ENCODE measurements around the gene FGF18. TPM values are rescaled to one million over a fixed set of nuclear protein-coding genes. Genes with fewer than 3 reads are reported as not detected.

Gene FGF18
- total RNA-seq, 1 donor = 0.54 TPM

GRCh38 chr5:171479776-171480125 lies 60.3 kb downstream of the FGF18 start:
- no peak for DNase-seq (ENCODE audit: low read depth)
- TF ChIP-seq CTCF (IDR thresholded peaks at IDR 0.05; ENCODE audit: insufficient read depth, low read length) = no peak
- H3K4me3 ChIP-seq (ENCODE audit: low read depth, low read length) = no peak overlapping the region

DNA sequence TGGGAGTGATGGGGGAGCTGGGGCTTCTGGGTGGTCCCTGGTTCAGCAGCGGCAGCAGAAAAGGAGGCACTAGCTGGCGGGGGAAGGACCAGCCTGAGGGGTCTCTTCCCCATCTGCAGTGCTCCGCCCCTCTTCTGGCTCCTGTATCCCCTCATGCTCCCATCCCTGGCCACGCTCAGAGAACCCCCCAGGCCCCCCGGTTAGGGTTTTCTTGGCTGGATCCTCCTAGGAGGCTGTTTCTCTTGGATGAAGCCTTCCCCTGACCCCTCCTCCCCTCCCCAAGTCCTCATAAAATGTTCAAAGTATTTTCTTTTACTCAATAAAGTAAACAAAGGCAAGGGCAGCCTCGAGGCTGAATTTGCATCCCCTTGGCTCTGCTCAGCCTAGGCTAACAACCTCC lies 60.8 kb downstream of the FGF18 start:
- H3K4me3 ChIP-seq (ENCODE audit: low read depth, low read length) = no peak overlapping the region
- TF ChIP-seq CTCF (IDR thresholded peaks at IDR 0.05; ENCODE audit: insufficient read depth, low read length) = no peak
- DNase-seq (ENCODE audit: low read depth) = no peak

- peak; percentile 33 for DNase-seq (ENCODE audit: low read depth)
- TF ChIP-seq CTCF (IDR thresholded peaks at IDR 0.05; ENCODE audit: insufficient read depth, low read length) = no peak
Observed at GRCh38 chr5:171481571-171482433, 62.4 kb downstream of the FGF18 start.

DNA sequence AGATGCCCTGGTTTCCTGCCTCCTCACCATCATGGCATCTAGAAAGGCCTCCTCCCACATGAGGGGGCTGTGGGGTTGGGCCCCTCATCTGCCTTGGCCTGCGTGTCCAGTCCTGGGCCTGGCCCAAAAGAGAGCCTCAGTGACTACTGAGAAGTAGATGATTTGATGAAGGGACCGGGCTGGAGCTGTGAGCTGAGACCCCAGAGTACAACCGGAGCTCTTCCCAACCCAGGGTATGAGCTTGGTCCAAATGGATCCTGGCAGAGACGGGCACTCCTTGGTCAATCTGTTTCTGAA lies 62.9 kb downstream of the FGF18 start:
- no peak for TF ChIP-seq CTCF (IDR thresholded peaks at IDR 0.05; ENCODE audit: insufficient read depth, low read length)
- no peak for DNase-seq (ENCODE audit: low read depth)
- no peak overlapping the region for H3K4me3 ChIP-seq (ENCODE audit: low read depth, low read length)

More at GRCh38 chr5:171481571-171482433, 62.4 kb downstream of the FGF18 start:
- H3K4me3 ChIP-seq (ENCODE audit: low read depth, low read length) = no peak overlapping the region

GRCh38 chr5:171483551-171484135 lies 64.2 kb downstream of the FGF18 start:
- H3K4me3 ChIP-seq (ENCODE audit: low read depth, low read length) = no peak overlapping the region
- peak; percentile 96 for DNase-seq (ENCODE audit: low read depth)
- no peak for TF ChIP-seq CTCF (IDR thresholded peaks at IDR 0.05; ENCODE audit: insufficient read depth, low read length)

DNA sequence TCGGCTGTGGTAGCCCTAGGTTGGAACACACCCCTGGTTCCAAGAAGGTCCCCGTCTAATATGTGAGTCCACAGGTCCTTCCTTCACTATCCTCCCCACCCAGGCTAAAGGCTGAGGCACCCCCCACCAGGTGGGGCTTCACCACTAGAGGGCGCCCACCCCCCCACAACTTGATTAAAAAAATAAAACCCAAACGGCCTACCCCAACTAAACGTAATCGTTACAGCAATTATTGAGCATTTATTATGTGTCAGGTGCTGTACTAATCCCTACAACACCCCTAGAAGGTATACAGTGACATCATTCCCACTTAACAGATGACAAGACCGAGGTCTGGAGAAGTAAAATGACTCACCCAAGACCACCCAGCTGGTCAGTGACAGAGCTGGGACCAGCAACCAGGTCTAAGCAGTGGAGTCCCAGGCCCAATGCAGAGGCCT lies 65.0 kb downstream of the FGF18 start:
- peak; percentile 44 for DNase-seq (ENCODE audit: low read depth)
- no peak overlapping the region for H3K4me3 ChIP-seq (ENCODE audit: low read depth, low read length)
- peak; percentile 73 for TF ChIP-seq CTCF (IDR thresholded peaks at IDR 0.05; ENCODE audit: insufficient read depth, low read length)

Data from fibroblast of the aortic adventitia (primary cell).